ENCODE measurements around the gene RGS6.

RGS6 gene

GRCh38 chr14:72014486-72014885 lies 82.3 kb downstream of the RGS6 start:
- no peak for DNase-seq (ENCODE audit: low spot score)

GRCh38 chr14:72017290-72017689 lies 85.1 kb downstream of the RGS6 start:
- no peak for DNase-seq (ENCODE audit: low spot score)

- DNase-seq (ENCODE audit: low spot score): no peak
Measured at GRCh38 chr14:72023128-72024042, 91.2 kb downstream of the RGS6 start.

- DNase-seq (ENCODE audit: low spot score): no peak
Measured at GRCh38 chr14:72024043-72024407, 91.8 kb downstream of the RGS6 start.

- DNase-seq (ENCODE audit: low spot score): no peak
Measured at GRCh38 chr14:72024504-72024903, 92.3 kb downstream of the RGS6 start.

- no peak for DNase-seq (ENCODE audit: low spot score)
Measured at GRCh38 chr14:72026536-72026935, 94.3 kb downstream of the RGS6 start.

GRCh38 chr14:72027061-72027460 lies 94.8 kb downstream of the RGS6 start:
- DNase-seq (ENCODE audit: low spot score): no peak

- no peak for DNase-seq (ENCODE audit: low spot score)
Measured at GRCh38 chr14:72033365-72033764, 101.1 kb downstream of the RGS6 start.

- no peak for DNase-seq (ENCODE audit: low spot score)
Measured at GRCh38 chr14:72040528-72040927, 108.3 kb downstream of the RGS6 start.

- DNase-seq (ENCODE audit: low spot score): no peak
Measured at GRCh38 chr14:72045271-72045670, 113.0 kb downstream of the RGS6 start.

GRCh38 chr14:72045885-72046284 lies 113.7 kb downstream of the RGS6 start:
- DNase-seq (ENCODE audit: low spot score): no peak

- no peak for DNase-seq (ENCODE audit: low spot score)
Measured at GRCh38 chr14:72049462-72049861, 117.2 kb downstream of the RGS6 start.

- DNase-seq (ENCODE audit: low spot score): no peak
Measured at GRCh38 chr14:72052356-72052755, 120.1 kb downstream of the RGS6 start.

GRCh38 chr14:72053651-72054050 lies 121.4 kb downstream of the RGS6 start:
- no peak for DNase-seq (ENCODE audit: low spot score)

GRCh38 chr14:72054911-72055310 lies 122.7 kb downstream of the RGS6 start:
- DNase-seq (ENCODE audit: low spot score): no peak

- no peak for DNase-seq (ENCODE audit: low spot score)
Measured at GRCh38 chr14:72057701-72058285, 125.6 kb downstream of the RGS6 start.

- no peak for DNase-seq (ENCODE audit: low spot score)
Measured at GRCh38 chr14:72060460-72060859, 128.2 kb downstream of the RGS6 start.

- no peak for DNase-seq (ENCODE audit: low spot score)
Measured at GRCh38 chr14:72060917-72061316, 128.7 kb downstream of the RGS6 start.

GRCh38 chr14:72061718-72062117 lies 129.5 kb downstream of the RGS6 start:
- no peak for DNase-seq (ENCODE audit: low spot score)

- no peak for DNase-seq (ENCODE audit: low spot score)
Measured at GRCh38 chr14:72063761-72064282, 131.6 kb downstream of the RGS6 start.

- no peak for DNase-seq (ENCODE audit: low spot score)
Measured at GRCh38 chr14:72064501-72064900, 132.3 kb downstream of the RGS6 start.

- no peak for DNase-seq (ENCODE audit: low spot score)
Measured at GRCh38 chr14:72070458-72070857, 138.2 kb downstream of the RGS6 start.

GRCh38 chr14:72075649-72076334 lies 143.6 kb downstream of the RGS6 start:
- DNase-seq (ENCODE audit: low spot score): no peak

All from left forelimb (tissue), 1 donor.